Pons (tissue), 1 donor: ENCODE measurements around the gene IPO9.
"Not testable (repeated sequence)": the region's sequence is repeated elsewhere in the genome, so short reads cannot be mapped to it uniquely, and the experiment has no call there.

Source experiments
- DNase-seq: peaks from one replicate; pipeline ENCODE4 v3.0.0-alpha.2; 2016; ENCODE audit warnings: low spot score

Gene IPO9

DNA sequence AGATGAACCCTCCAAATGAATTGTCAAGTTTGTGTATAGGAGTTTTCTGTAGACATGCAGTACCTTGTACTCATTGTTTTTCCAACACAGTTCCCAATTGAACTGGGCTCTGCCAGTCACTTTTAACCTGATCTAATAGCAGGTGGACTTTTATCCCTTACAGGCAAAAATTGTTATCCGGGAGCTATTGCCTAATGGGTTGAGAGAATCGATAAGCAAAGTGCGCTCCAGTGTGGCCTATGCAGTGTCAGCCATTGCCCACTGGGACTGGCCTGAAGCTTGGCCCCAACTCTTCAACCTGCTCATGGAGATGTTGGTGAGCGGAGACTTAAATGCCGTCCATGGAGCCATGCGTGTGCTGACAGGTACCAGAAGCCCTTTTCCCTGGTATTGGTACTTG lies 19.3 kb downstream of the IPO9 start:
- no peak for DNase-seq

- DNase-seq, result no peak
Measured at GRCh38 chr1:201849372-201850052, 20.6 kb downstream of the IPO9 start.

DNA sequence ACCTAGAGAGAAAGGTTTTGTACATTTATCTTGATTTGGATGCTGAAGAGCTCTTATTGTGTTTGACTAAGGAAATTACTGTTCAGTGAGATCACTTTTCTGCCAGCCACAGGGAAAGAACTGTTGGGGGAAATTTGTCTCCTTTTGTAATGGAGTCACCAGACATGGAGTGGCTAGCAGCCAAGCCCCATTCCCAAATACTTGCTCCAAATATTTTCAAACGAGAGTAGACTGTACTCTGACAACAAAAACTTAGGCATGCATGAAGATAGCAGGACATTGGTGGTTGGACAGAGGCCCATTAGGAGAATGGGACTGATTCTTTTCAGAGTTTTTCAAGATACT lies 21.1 kb downstream of the IPO9 start:
- DNase-seq, result peak; percentile 25

GRCh38 chr1:201851949-201852348 lies 23.0 kb downstream of the IPO9 start:
- no peak for DNase-seq

- DNase-seq, result not testable (repeated sequence)
Measured at GRCh38 chr1:201856722-201857121, 27.8 kb downstream of the IPO9 start.

GRCh38 chr1:201859424-201859823 lies 30.5 kb downstream of the IPO9 start:
- no peak for DNase-seq

DNA sequence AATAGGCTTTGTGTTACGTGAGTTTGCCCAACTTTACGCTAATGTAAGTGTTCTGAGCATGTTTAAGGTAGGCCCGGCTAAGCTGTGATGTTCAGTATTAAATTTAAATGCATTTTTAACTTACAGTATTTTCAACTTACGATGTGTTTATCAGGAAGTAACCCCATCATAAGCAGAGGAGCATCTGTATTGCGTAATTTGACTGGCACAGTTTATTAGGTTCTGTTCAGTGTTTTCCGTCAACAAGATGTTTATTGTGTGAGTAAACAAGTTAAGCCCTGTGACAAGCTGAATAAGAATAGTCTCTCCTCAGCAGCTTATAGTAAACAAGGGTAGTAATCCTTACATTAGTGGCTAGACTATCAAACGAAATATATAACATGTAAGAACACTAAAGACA lies 32.5 kb downstream of the IPO9 start:
- no peak for DNase-seq

GRCh38 chr1:201870397-201870796 lies 41.4 kb downstream of the IPO9 start:
- no peak for DNase-seq

DNA sequence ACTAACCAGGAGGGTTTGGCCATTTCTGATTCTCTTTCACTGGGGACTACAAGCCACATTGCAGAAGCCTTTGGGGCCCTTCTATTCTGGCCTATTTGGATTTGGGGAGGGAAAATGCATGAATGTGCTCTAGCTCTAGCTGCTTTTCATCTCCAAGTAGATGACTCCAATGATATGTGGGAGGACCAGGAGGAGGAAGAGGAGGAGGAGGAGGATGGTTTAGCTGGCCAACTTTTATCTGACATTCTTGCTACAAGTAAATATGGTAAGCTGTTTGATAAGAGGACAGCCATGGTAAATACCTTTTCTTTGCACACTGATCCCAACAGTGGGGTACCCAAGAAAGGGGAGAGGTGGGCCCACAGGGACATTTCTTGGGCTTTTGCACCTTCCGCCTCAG lies 45.7 kb downstream of the IPO9 start:
- DNase-seq, result no peak

- no peak for DNase-seq
Measured at GRCh38 chr1:201876148-201876818, 47.3 kb downstream of the IPO9 start.

DNA sequence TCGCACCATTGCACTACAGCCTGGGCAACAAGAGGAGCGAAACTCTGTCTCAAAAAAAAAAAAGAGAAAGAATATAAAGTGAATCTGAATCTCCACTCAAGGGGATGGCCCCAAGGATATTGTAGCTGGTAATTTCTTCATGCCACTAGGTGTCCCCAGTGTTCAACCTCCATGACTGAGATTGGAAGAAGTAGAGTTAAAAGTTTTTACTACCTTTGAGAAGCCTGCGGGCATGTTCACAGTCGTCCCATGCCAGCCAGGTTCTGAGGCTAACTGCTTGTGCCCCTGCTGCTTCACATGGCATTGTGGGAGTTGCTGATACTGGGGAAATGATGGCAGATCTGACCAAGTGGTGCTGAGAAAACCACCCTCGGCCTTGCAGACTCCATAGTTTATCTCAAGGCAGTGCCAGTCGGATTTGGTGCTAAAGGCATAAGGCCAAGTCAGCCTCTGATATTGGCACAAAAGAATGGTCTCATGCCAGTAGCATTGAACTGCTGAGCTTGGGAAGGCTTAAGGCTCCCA lies 49.0 kb downstream of the IPO9 start:
- DNase-seq, result peak; percentile 81

GRCh38 chr1:201880928-201881571 lies 52.1 kb downstream of the IPO9 start:
- DNase-seq, result no peak

- no peak for DNase-seq
Measured at GRCh38 chr1:201881617-201882016, 52.7 kb downstream of the IPO9 start.

- DNase-seq, result peak; percentile 70
Measured at GRCh38 chr1:201882665-201883132, 53.7 kb downstream of the IPO9 start.

DNA sequence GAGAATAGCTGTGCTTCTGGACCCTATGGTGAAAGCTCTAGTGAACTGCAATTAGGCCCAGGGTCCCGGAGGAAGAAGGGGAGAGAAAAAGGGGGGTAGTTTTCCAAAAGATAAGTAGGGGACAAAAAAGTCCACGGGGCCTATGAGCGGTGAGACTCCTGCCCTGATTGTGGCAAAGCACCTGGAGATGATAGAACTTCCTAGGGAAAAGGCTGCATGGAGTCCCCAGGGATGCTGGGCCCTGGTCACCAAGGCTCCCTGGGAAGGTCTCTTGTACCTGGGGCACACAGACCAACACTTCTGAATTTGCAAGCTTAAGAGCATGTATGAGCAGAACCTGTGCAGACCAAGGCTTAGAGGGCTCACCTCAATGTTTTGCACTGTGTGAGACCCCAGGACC lies 54.3 kb downstream of the IPO9 start:
- no peak for DNase-seq

- DNase-seq, result no peak
Measured at GRCh38 chr1:201883786-201884185, 54.8 kb downstream of the IPO9 start.

DNA sequence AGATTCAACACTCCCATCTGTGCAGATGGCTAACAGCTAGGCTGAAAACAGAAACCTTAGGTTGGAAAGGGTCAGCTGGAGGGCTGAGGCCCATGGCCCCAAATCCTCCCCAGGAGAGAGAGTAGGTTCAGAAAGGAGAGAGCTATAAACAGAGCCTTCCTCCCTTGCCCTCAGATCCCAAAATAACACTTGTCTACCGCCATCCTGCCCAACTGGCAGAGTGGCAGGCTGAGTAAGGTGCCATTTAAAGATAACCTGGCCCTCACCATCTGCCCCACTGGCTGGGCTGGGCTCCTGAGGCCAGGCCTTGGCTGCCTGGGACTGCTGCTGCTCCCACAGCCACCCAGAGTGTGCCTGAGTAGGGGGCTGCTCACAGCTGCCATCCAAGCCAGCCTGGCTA lies 55.5 kb downstream of the IPO9 start:
- no peak for DNase-seq

DNA sequence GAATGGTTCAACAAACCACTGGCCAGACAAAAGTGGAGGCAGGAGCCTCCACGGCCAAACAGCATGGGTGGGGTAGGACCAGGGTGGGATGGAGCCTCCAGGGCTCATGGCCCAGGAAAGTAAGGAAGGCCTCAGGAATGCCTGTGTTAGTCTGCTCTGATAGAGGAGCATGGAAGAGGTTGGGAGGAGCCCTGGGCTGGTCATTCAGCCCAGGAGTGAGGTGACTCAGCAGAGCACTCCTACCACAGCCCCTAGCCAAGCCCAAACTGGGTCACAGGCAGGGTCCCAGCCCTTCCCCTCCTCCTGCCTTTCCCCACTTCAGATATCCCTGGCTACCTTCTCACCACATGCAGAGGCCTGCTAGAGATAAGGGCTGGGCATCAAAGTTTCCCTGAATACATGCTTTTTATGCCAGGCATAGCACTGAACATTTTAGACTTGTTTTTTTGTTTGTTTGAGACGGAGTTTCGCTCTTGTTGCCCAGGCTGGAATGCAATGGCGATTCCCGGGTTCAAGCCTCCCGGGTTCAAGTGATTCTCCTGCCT lies 56.6 kb downstream of the IPO9 start:
- no peak for DNase-seq

- DNase-seq, result no peak
Measured at GRCh38 chr1:201886103-201886885, 57.3 kb downstream of the IPO9 start.

GRCh38 chr1:201887116-201887866 lies 58.3 kb downstream of the IPO9 start:
- DNase-seq, result no peak
